Esophagus muscularis mucosa (tissue), 4 donors: ENCODE data around the gene COL5A1. TPM values are rescaled to one million over a fixed set of nuclear protein-coding genes. Genes with fewer than 3 reads are reported as not detected.

ENCODE experiments used
- DNase-seq: peaks from one replicate; pipeline ENCODE4 v3.0.0-alpha.2; 2017; ENCODE audit errors: extremely low spot score
- H3K27ac ChIP-seq, 4 donors: fragments of 200-600 bp; sonication (generic); replicated peaks in 1 of 4; 1 replicate in 3 of 4; 2 replicates in 1 of 4; pipeline ENCODE4 v1.5.1; 2016 to 2019; ENCODE audit warnings: mild to moderate bottlenecking in 1 of 4
- H3K27me3 ChIP-seq, 4 donors: fragments of 200-600 bp; sonication (generic); one replicate each; pipeline versions ENCODE4 v1.5.1 to v1.6.0; 2016 to 2019
- H3K36me3 ChIP-seq, 4 donors: fragments of 200-600 bp; sonication (generic); one replicate each; pipeline ENCODE4 v1.5.1; 2016 to 2019
- H3K4me1 ChIP-seq, 4 donors: fragments of 200-600 bp; sonication (generic); one replicate each; pipeline ENCODE4 v1.5.1; 2016 to 2019
- H3K4me3 ChIP-seq, 4 donors: fragments of 200-600 bp; sonication (generic); 1 replicate in 2 of 4; 2 replicates in 2 of 4; pipeline ENCODE4 v1.5.1; 2016 to 2019; ENCODE audit warnings: mild to moderate bottlenecking in 4 of 4, moderate library complexity in 1 of 4
- H3K9me3 ChIP-seq, 4 donors: fragments of 200-600 bp; sonication (generic); 1 replicate in 3 of 4; 2 replicates in 1 of 4; pipeline ENCODE4 v1.5.1; 2016 to 2019
- CTCF ChIP-seq, 3 experiments: fragments of 200-600 bp in 2 of 3; fragments of 450-650 bp in 1 of 3; sonication (generic) in 2 of 3; IDR thresholded peaks; one replicate each; pipeline ENCODE4 v1.5.1; 2017 to 2019; ENCODE audit warnings: antibody characterized with exemption in 3 of 3, mild to moderate bottlenecking in 2 of 3, moderate library complexity in 1 of 3
- EP300 ChIP-seq: sonication (generic); formaldehyde crosslinking; IDR thresholded peaks from one replicate; pipeline ENCODE4 v1.6.1; 2017; ENCODE audit warnings: antibody characterized with exemption
- POLR2A ChIP-seq: fragments of 450-650 bp; IDR thresholded peaks from one replicate; pipeline ENCODE4 v1.6.1; 2017; ENCODE audit warnings: antibody characterized with exemption, moderate library complexity, mild to moderate bottlenecking, low read depth
- POLR2AphosphoS5 ChIP-seq, 2 donors: sonication (generic); formaldehyde crosslinking; IDR thresholded peaks; one replicate each; pipeline ENCODE4 v1.6.1; 2017; ENCODE audit warnings: antibody characterized with exemption in 2 of 2
- WGBS: methylation state at CpG from one replicate; pipeline ENCODE4 v1.1.5; 2018; 5-methylcytosine and 5-hydroxymethylcytosine counted together
- intact Hi-C: fragments of 100-400 bp; cut with DNase I; formaldehyde crosslinking; loops from one replicate; pipeline ENCODE4 v1.15.1; 2023
- total RNA-seq, 4 donors: library from RNA; depleted of rRNA; stranded (reverse); fragments of >200 nt; gene quantifications; one replicate each; pipeline versions ENCODE4 v1.1.0 to v1.2.1, GENCODE V29; 2016

COL5A1 gene
- total RNA-seq, 4 donors from 2014 or later = 36.0 to 89.5 (median 56.4) TPM

DNA sequence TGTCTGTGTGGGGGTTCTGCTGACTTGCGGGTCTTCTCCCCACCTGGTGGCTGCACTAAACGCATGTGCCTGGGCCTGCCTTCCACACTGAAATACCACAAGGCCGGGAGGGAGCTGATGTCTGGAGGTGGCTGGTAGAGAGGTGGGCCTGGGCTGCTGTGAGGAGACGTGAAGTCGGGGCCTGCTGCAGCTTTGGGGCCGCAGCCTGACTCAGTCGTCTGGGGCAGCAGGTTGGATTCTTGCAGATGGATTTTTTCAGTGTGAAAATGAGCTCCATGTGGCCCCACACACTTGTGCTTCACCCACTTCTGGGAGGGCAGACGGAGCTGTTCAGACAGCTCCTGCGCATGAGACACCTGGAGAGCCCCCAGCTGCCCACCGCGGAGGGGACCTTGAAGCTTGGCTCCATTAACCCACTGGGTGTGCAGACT, 29.3 kb downstream of the COL5A1 start:
- TF ChIP-seq EP300 (no peak), POLR2AphosphoS5 (IDR thresholded peaks at IDR 0.05) (no peak), CTCF (IDR thresholded peaks at IDR 0.05) (no peak), POLR2A (no peak)

GRCh38 chr9:134671341-134672113, 29.9 kb downstream of the COL5A1 start:
- DNase-seq = no peak
- intact Hi-C loops = no loop called here
- 72% methylated on average over 15 of the region's 15 CpGs for WGBS
- TF ChIP-seq EP300 = no peak
- TF ChIP-seq POLR2AphosphoS5 (IDR thresholded peaks at IDR 0.05) = no peak
- TF ChIP-seq POLR2A = no peak
- no peak for TF ChIP-seq CTCF (IDR thresholded peaks at IDR 0.05)
- Histone ChIP-seq H3K4me1 (peaks cover 0 to 55% (median 45%) of the 10 kb centered on the region in 4 donors), H3K4me3 (no peak overlapping the region), H3K27ac (peak overlapping the region in 3 of 4 donors; percentile 7 to 62 (median 19)), H3K27me3 (no peaks in the 10 kb centered on the region), H3K9me3 (peaks cover 0 to 6% (median 3%) of the 10 kb centered on the region in 4 donors), H3K36me3 (no peaks in the 10 kb centered on the region)

More for the DNA sequence above, 29.3 kb downstream of the COL5A1 start:
- H3K27me3 ChIP-seq = no peaks in the 10 kb centered on the region
- no peak overlapping the region for H3K4me3 ChIP-seq
- DNase-seq = no peak
- WGBS = 81% methylated on average over 9 of the region's 11 CpGs
- peaks cover 0 to 55% (median 45%) of the 10 kb centered on the region in 4 donors for H3K4me1 ChIP-seq
- no peaks in the 10 kb centered on the region for H3K36me3 ChIP-seq
- H3K27ac ChIP-seq = peak overlapping the region in 3 of 4 donors; percentile 19 to 62 (median 35)
- H3K9me3 ChIP-seq = peaks cover 0 to 5% (median 2%) of the 10 kb centered on the region in 4 donors
- intact Hi-C loops = no loop called here

DNA sequence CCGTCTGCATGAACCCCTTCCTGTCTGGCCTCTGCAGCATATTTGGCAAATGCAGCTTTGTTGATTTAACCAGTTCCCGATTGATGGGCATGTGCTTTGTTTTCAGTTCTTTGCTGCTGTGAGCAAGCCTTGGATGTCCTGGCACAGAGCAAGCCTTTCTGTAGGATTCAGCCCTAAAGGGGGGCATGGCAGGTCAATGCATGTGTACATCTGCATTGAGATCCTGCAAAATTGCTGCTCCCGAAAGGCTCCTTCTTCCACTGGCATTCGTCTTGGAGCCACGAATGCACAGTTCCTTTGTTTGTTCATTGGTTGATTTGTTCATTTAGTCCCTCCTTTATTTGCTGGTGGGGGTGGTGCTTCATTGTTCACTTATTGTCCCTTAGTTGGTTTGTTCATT, 34.8 kb downstream of the COL5A1 start:
- TF ChIP-seq EP300 (no peak), POLR2AphosphoS5 (IDR thresholded peaks at IDR 0.05) (no peak), POLR2A (no peak), CTCF (IDR thresholded peaks at IDR 0.05) (no peak)
- Histone ChIP-seq H3K27ac (no peak overlapping the region), H3K36me3 (no peaks in the 10 kb centered on the region), H3K9me3 (peaks cover 0 to 6% (median 3%) of the 10 kb centered on the region in 4 donors), H3K4me3 (no peak overlapping the region), H3K4me1 (peaks cover 7 to 62% (median 54%) of the 10 kb centered on the region in 4 donors), H3K27me3 (no peaks in the 10 kb centered on the region)
- intact Hi-C loops = no loop called here
- DNase-seq = no peak
- 57% methylated on average over 5 of the region's 5 CpGs for WGBS

- intact Hi-C loops = no loop called here
- Histone ChIP-seq H3K27me3 (no peaks in the 10 kb centered on the region), H3K36me3 (no peaks in the 10 kb centered on the region), H3K9me3 (peaks cover 0 to 6% (median 3%) of the 10 kb centered on the region in 4 donors), H3K27ac (no peak overlapping the region), H3K4me1 (peaks cover 12 to 62% (median 54%) of the 10 kb centered on the region in 4 donors), H3K4me3 (no peak overlapping the region)
- 81% methylated on average over 5 of the region's 6 CpGs for WGBS
- DNase-seq = no peak
- TF ChIP-seq CTCF (IDR thresholded peaks at IDR 0.05) = no peak
- TF ChIP-seq POLR2AphosphoS5 (IDR thresholded peaks at IDR 0.05) = no peak
- TF ChIP-seq EP300 = no peak
- TF ChIP-seq POLR2A = no peak
Measured at GRCh38 chr9:134676886-134677285, 35.3 kb downstream of the COL5A1 start.
